ENCODE measurements around the gene COL11A2.

COL11A2 gene

GRCh38 chr6:33185190-33185589 lies 7.1 kb downstream of the COL11A2 start:
- no peak for TF ChIP-seq CTCF (IDR thresholded peaks at IDR 0.05; ENCODE audit: insufficient read depth, low read depth, low read length, missing control alignments)
- no peak overlapping the region for H3K4me3 ChIP-seq (ENCODE audit: low read length)
- no peak for DNase-seq (ENCODE audit: low read depth)

GRCh38 chr6:33183071-33183683 lies 9.1 kb downstream of the COL11A2 start:
- no peak for TF ChIP-seq CTCF (IDR thresholded peaks at IDR 0.05; ENCODE audit: insufficient read depth, low read depth, low read length, missing control alignments)
- H3K4me3 ChIP-seq (ENCODE audit: low read length): no peak overlapping the region
- no peak for DNase-seq (ENCODE audit: low read depth)

- TF ChIP-seq CTCF (IDR thresholded peaks at IDR 0.05; ENCODE audit: insufficient read depth, low read depth, low read length, missing control alignments): no peak
- no peak overlapping the region for H3K4me3 ChIP-seq (ENCODE audit: low read length)
- no peak for DNase-seq (ENCODE audit: low read depth)
Observed at GRCh38 chr6:33181141-33181540, 11.1 kb downstream of the COL11A2 start.

GRCh38 chr6:33178755-33179475 lies 13.4 kb downstream of the COL11A2 start:
- no peak for DNase-seq (ENCODE audit: low read depth)
- TF ChIP-seq CTCF (IDR thresholded peaks at IDR 0.05; ENCODE audit: insufficient read depth, low read depth, low read length, missing control alignments): no peak
- H3K4me3 ChIP-seq (ENCODE audit: low read length): no peak overlapping the region

GRCh38 chr6:33177552-33178446 lies 14.5 kb downstream of the COL11A2 start:
- no peak for DNase-seq (ENCODE audit: low read depth)
- H3K4me3 ChIP-seq (ENCODE audit: low read length): no peak overlapping the region
- no peak for TF ChIP-seq CTCF (IDR thresholded peaks at IDR 0.05; ENCODE audit: insufficient read depth, low read depth, low read length, missing control alignments)

- no peak for TF ChIP-seq CTCF (IDR thresholded peaks at IDR 0.05; ENCODE audit: insufficient read depth, low read depth, low read length, missing control alignments)
- no peak overlapping the region for H3K4me3 ChIP-seq (ENCODE audit: low read length)
- DNase-seq (ENCODE audit: low read depth): no peak
Observed at GRCh38 chr6:33176906-33177305, 15.4 kb downstream of the COL11A2 start.
